Loucy (cell line): ENCODE measurements around the gene IFI6.
"Not testable (repeated sequence)": the region's sequence is repeated elsewhere in the genome, so short reads cannot be mapped to it uniquely, and the experiment has no call there.

Experiments
- H2AFZ ChIP-seq: fragments of 200-600 bp; sonication (generic); 2 replicates; pipeline ENCODE4 v1.6.0; 2016; ENCODE audit warnings: antibody characterized with exemption, mild to moderate bottlenecking, low read length, moderate library complexity
- H3F3A ChIP-seq: fragments of 200-600 bp; 2 replicates; pipeline ENCODE4 v1.6.0; 2016; ENCODE audit warnings: antibody characterized with exemption, low read depth, mild to moderate bottlenecking
- H3K27me3 ChIP-seq: fragments of 200-600 bp; sonication (generic); 2 replicates; pipeline ENCODE4 v1.6.1; 2014; ENCODE audit warnings: low read length, mild to moderate bottlenecking; ENCODE audit not compliant: insufficient read depth, poor library complexity, severe bottlenecking
- H3K36me3 ChIP-seq: fragments of 200-600 bp; sonication (generic); 2 replicates; pipeline ENCODE4 v1.6.1; 2016; ENCODE audit warnings: low read length; ENCODE audit not compliant: insufficient read depth
- H3K4me1 ChIP-seq: fragments of 200-600 bp; sonication (generic); 2 replicates; pipeline ENCODE4 v1.5.1; 2014; ENCODE audit warnings: low read length, mild to moderate bottlenecking; ENCODE audit not compliant: insufficient read depth, poor library complexity, severe bottlenecking
- H3K4me2 ChIP-seq: fragments of 200-600 bp; sonication (generic); 2 replicates; pipeline ENCODE4 v1.6.0; 2014; ENCODE audit warnings: antibody characterized with exemption, low read length, low read depth, mild to moderate bottlenecking; ENCODE audit not compliant: poor library complexity, severe bottlenecking
- H3K4me3 ChIP-seq: fragments of 200-600 bp; sonication (generic); 2 replicates; pipeline ENCODE4 v1.5.1; 2014; ENCODE audit warnings: low read length, mild to moderate bottlenecking, mixed read lengths; ENCODE audit not compliant: poor library complexity, severe bottlenecking
- H3K79me2 ChIP-seq: fragments of 200-600 bp; sonication (generic); 2 replicates; pipeline ENCODE4 v1.6.1; 2014; ENCODE audit warnings: low read length; ENCODE audit not compliant: insufficient read depth
- H3K9ac ChIP-seq: fragments of 200-600 bp; sonication (generic); 2 replicates; pipeline ENCODE4 v1.6.0; 2014; ENCODE audit warnings: mild to moderate bottlenecking, low read depth, low read length, moderate library complexity; ENCODE audit not compliant: poor library complexity, severe bottlenecking
- H3K9me2 ChIP-seq: fragments of 200-600 bp; sonication (generic); replicated peaks from 2 replicates; pipeline ENCODE4 v1.6.1; 2016; ENCODE audit warnings: low read depth, low read length, mixed read lengths
- H3K9me3 ChIP-seq: fragments of 200-600 bp; sonication (generic); 2 replicates; pipeline ENCODE4 v1.6.1; 2014; ENCODE audit warnings: mild to moderate bottlenecking, antibody characterized with exemption, low read length, low read depth; ENCODE audit not compliant: insufficient read depth
- H4K20me1 ChIP-seq: fragments of 200-600 bp; sonication (generic); 2 replicates; pipeline ENCODE4 v1.6.0; 2014; ENCODE audit warnings: antibody characterized with exemption, low read length, mild to moderate bottlenecking; ENCODE audit not compliant: insufficient read depth, poor library complexity, severe bottlenecking
- CTCF ChIP-seq: fragments of 200-600 bp; sonication (generic); conservative IDR thresholded peaks from 2 replicates; pipeline ENCODE4 v1.5.1; 2014; ENCODE audit warnings: mild to moderate bottlenecking, antibody characterized with exemption, low read length
- EZH2phosphoT487 ChIP-seq: fragments of 200-600 bp; IDR thresholded peaks from 2 replicates; pipeline ENCODE4 v1.6.1; 2018; ENCODE audit warnings: antibody characterized with exemption, mild to moderate bottlenecking, moderate library complexity, borderline replicate concordance

IFI6 gene

DNA sequence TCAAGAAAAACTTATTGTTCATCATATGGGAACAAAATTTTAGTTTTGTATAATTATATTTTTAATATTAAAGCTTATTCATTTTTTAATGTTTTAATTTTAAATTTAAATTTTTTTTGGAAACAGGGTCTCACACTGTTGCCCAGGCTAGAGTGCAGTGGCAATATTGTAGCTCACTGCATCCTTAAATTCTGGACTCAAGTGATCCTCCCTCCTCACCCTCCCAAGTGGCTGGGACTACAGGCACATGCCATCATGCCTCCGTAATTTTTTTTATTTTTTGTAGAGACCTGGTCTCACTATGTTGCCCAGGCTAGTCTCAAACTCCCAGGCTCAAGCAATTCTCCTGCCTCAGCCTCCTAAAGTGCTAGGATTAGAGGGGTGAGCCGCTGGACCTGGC lies 33.6 kb upstream of the IFI6 start:
- Histone ChIP-seq H3K9ac (no peak overlapping the region), H3K4me3 (no peak overlapping the region), H3K36me3 (no peaks in the 10 kb centered on the region), H3K9me3 (peaks cover 7% of the 10 kb centered on the region; the same call in 1 of the 2 replicates), H3K9me2 (no peaks in the 10 kb centered on the region), H3K4me1 (no peaks in the 10 kb centered on the region), H3K27me3 (no peaks in the 10 kb centered on the region), H3F3A (no peaks in the 10 kb centered on the region), H2AFZ (no peak overlapping the region), H3K79me2 (no peaks in the 10 kb centered on the region), H4K20me1 (no peaks in the 10 kb centered on the region), H3K4me2 (no peak overlapping the region)
- TF ChIP-seq CTCF (no peak), EZH2phosphoT487 (no peak)

- peaks cover 7% of the 10 kb centered on the region; the same call in 1 of the 2 replicates for H3K9me3 ChIP-seq
- no peaks in the 10 kb centered on the region for H4K20me1 ChIP-seq
- H3K27me3 ChIP-seq, result no peaks in the 10 kb centered on the region
- H3K4me1 ChIP-seq, result no peaks in the 10 kb centered on the region
- H3K4me3 ChIP-seq, result no peak overlapping the region
- H2AFZ ChIP-seq, result no peak overlapping the region
- no peak overlapping the region for H3K4me2 ChIP-seq
- H3K79me2 ChIP-seq, result no peaks in the 10 kb centered on the region
- no peak overlapping the region for H3K9ac ChIP-seq
- H3K36me3 ChIP-seq, result no peaks in the 10 kb centered on the region
- TF ChIP-seq EZH2phosphoT487 (no peak), CTCF (no peak)
- H3K9me2 ChIP-seq, result no peaks in the 10 kb centered on the region
- no peaks in the 10 kb centered on the region for H3F3A ChIP-seq
Measured at GRCh38 chr1:27704958-27705357, 33.0 kb upstream of the IFI6 start.

- H3F3A ChIP-seq, H3K9me3 ChIP-seq, H3K4me1 ChIP-seq, H2AFZ ChIP-seq, H3K4me2 ChIP-seq, H3K36me3 ChIP-seq, H3K79me2 ChIP-seq, H3K27me3 ChIP-seq, H3K4me3 ChIP-seq, H3K9ac ChIP-seq, H3K9me2 ChIP-seq, H4K20me1 ChIP-seq: not testable (repeated sequence)
Measured at GRCh38 chr1:27696835-27697234, 24.8 kb upstream of the IFI6 start.

- H3K36me3 ChIP-seq, result no peaks in the 10 kb centered on the region
- no peaks in the 10 kb centered on the region for H3K27me3 ChIP-seq
- H3K4me3 ChIP-seq, result no peak overlapping the region
- H3K4me1 ChIP-seq, result no peaks in the 10 kb centered on the region
- no peak overlapping the region for H3K9ac ChIP-seq
- H3F3A ChIP-seq, result no peaks in the 10 kb centered on the region
- no peak overlapping the region for H3K4me2 ChIP-seq
- no peaks in the 10 kb centered on the region for H3K79me2 ChIP-seq
- H4K20me1 ChIP-seq, result no peaks in the 10 kb centered on the region
- H3K9me2 ChIP-seq, result no peaks in the 10 kb centered on the region
- no peaks in the 10 kb centered on the region for H3K9me3 ChIP-seq
- TF ChIP-seq CTCF (no peak), EZH2phosphoT487 (no peak)
- H2AFZ ChIP-seq, result no peak overlapping the region
Measured at GRCh38 chr1:27690183-27690582, 18.2 kb upstream of the IFI6 start.
